Gastrocnemius medialis (tissue), 4 donors: ENCODE results near the gene PNPT1.
"Not testable (repeated sequence)": the region's sequence is repeated elsewhere in the genome, so short reads cannot be mapped to it uniquely, and the experiment has no call there.

Experiments
- CTCF ChIP-seq, 5 experiments: fragments of 450-650 bp in 3 of 5; fragments of 200-600 bp in 2 of 5; sonication (generic) in 2 of 5; IDR thresholded peaks in 4 of 5; conservative IDR thresholded peaks in 1 of 5; 1 replicate in 4 of 5; 2 replicates in 1 of 5; pipeline ENCODE4 v1.5.1; 2016 to 2019; ENCODE audit warnings: antibody characterized with exemption in 5 of 5, mild to moderate bottlenecking in 3 of 5, moderate library complexity in 3 of 5
- POLR2A ChIP-seq, 2 donors: fragments of 450-650 bp; IDR thresholded peaks; one replicate each; pipeline ENCODE4 v1.6.1; 2017; ENCODE audit warnings: antibody characterized with exemption in 2 of 2, mild to moderate bottlenecking in 2 of 2, moderate library complexity in 2 of 2

- TF ChIP-seq CTCF (IDR thresholded peaks at IDR 0.05 in 4 of 5, conservative IDR thresholded peaks at IDR 0.05 in 1 of 5); POLR2A (IDR thresholded peaks at IDR 0.05): not testable (repeated sequence)
Observed at GRCh38 chr2:55596795-55597194, 96.8 kb downstream of the PNPT1 start.
